ENCODE results near the gene HOXD12. TPM values are rescaled to one million over a fixed set of nuclear protein-coding genes. Genes with fewer than 3 reads are reported as not detected.

HOXD12 gene
- total RNA-seq, 1 experiment from 2014 or later = not detected

GRCh38 chr2:176147800-176148496 lies 48.4 kb downstream of the HOXD12 start:
- DNase-seq (ENCODE audit: low spot score) = no peak

GRCh38 chr2:176148751-176149421 lies 49.3 kb downstream of the HOXD12 start:
- DNase-seq (ENCODE audit: low spot score) = no peak

- no peak for DNase-seq (ENCODE audit: low spot score)
Observed at GRCh38 chr2:176149481-176149938, 49.9 kb downstream of the HOXD12 start.

GRCh38 chr2:176149939-176150583 lies 50.5 kb downstream of the HOXD12 start:
- DNase-seq (ENCODE audit: low spot score) = no peak

GRCh38 chr2:176150584-176151441 lies 51.2 kb downstream of the HOXD12 start:
- no peak for DNase-seq (ENCODE audit: low spot score)

- no peak for DNase-seq (ENCODE audit: low spot score)
Observed at GRCh38 chr2:176151442-176152287, 52.1 kb downstream of the HOXD12 start, which contains the start of gene HOXD4. Gene HOXD4, plus strand, starts transcription at chr2:176151550. Its CDS starts 84 bp downstream, at chr2:176151634.

Other genes starting within 250 kb of the HOXD12 start
- gene LNPK, start 97.5 kb upstream of the HOXD12 start, total RNA-seq (2014; rRNA removed; shearing (Covaris generic)) = 37.6 and 58.7 TPM in 2 replicates
- not detected in 2 replicates for gene EVX2, start 15.8 kb upstream of the HOXD12 start, total RNA-seq (2014; rRNA removed; shearing (Covaris generic))
- 4.2 and 5.2 TPM in 2 replicates for gene HOXD13, start 7.1 kb upstream of the HOXD12 start, total RNA-seq (2014; rRNA removed; shearing (Covaris generic))
- 17.3 and 23.9 TPM in 2 replicates for gene HOXD11, start 7.5 kb downstream of the HOXD12 start, total RNA-seq (2014; rRNA removed; shearing (Covaris generic))
- 18.1 and 21.7 TPM in 2 replicates for gene HOXD10, start 17.0 kb downstream of the HOXD12 start, total RNA-seq (2014; rRNA removed; shearing (Covaris generic))
- gene HOXD9, start 22.9 kb downstream of the HOXD12 start, total RNA-seq (2014; rRNA removed; shearing (Covaris generic)) = 2.8 and 3.6 TPM in 2 replicates
- 11.6 and 20.4 TPM in 2 replicates for gene HOXD8, start 29.9 kb downstream of the HOXD12 start, total RNA-seq (2014; rRNA removed; shearing (Covaris generic))
- gene HOXD4, start 51.8 kb downstream of the HOXD12 start, total RNA-seq (2014; rRNA removed; shearing (Covaris generic)) = 0.77 and 3.9 TPM in 2 replicates
- gene HOXD3, start 57.5 kb downstream of the HOXD12 start, total RNA-seq (2014; rRNA removed; shearing (Covaris generic)) = 1.0 TPM in 2 replicates
- 0.34 TPM in 1 of 2 replicates, not detected in the other for gene HOXD1, start 88.9 kb downstream of the HOXD12 start, total RNA-seq (2014; rRNA removed; shearing (Covaris generic))
- gene MTX2, start 169.6 kb downstream of the HOXD12 start, total RNA-seq (2014; rRNA removed; shearing (Covaris generic)) = 82.0 and 108 TPM in 2 replicates

Data from A172 (cell line).